Measurements from ENCODE around the gene ADAM8. TPM values are rescaled to one million over a fixed set of nuclear protein-coding genes. Genes with fewer than 3 reads are reported as not detected.

ADAM8 gene
- total RNA-seq, 1 donor from 2014 or later: 20.3 TPM

- no peak for ATAC-seq
- intact Hi-C loops (cut with DNase I): no loop called here
- Histone ChIP-seq H3K4me1 (peaks cover 20% of the 10 kb centered on the region), H3K9me3 (no peaks in the 10 kb centered on the region), H3K27me3 (peaks cover 68% of the 10 kb centered on the region), H3K36me3 (no peaks in the 10 kb centered on the region), H3K4me3 (no peak overlapping the region), H3K27ac (no peak overlapping the region)
- DNase-seq: no peak
- no peak for TF ChIP-seq CTCF (IDR thresholded peaks at IDR 0.05)
These were observed 38.2 kb downstream of the ADAM8 start for GRCh38 chr10:133238466-133238804.

- Histone ChIP-seq H3K4me3 (peak within 1 kb of the TSS; percentile 25), H3K4me1 (peaks cover 20% of the 10 kb centered on the region), H3K27me3 (peaks cover 73% of the 10 kb centered on the region), H3K9me3 (no peaks in the 10 kb centered on the region), H3K36me3 (no peaks in the 10 kb centered on the region), H3K27ac (no peak within 1 kb of the TSS)
- no peak for TF ChIP-seq CTCF (IDR thresholded peaks at IDR 0.05)
- ATAC-seq (no peak), DNase-seq (no peak)
- intact Hi-C loops (cut with DNase I): no loop called here
These were observed 38.8 kb downstream of the ADAM8 start, which contains the start of gene VENTX for GRCh38 chr10:133237588-133238465. Gene VENTX (plus strand): TSS chr10:133237855. CDS start chr10:133237915, 60 bp downstream.

GRCh38 chr10:133237241-133237587, 39.5 kb downstream of the ADAM8 start:
- Histone ChIP-seq H3K4me3 (no peak overlapping the region), H3K4me1 (peaks cover 20% of the 10 kb centered on the region), H3K27ac (no peak overlapping the region), H3K27me3 (peaks cover 79% of the 10 kb centered on the region), H3K36me3 (no peaks in the 10 kb centered on the region), H3K9me3 (no peaks in the 10 kb centered on the region)
- intact Hi-C loops (cut with DNase I): no loop called here
- peak; percentile 2 for ATAC-seq
- DNase-seq: no peak
- no peak for TF ChIP-seq CTCF (IDR thresholded peaks at IDR 0.05)

- TF ChIP-seq CTCF (IDR thresholded peaks at IDR 0.05): no peak
- peaks cover 20% of the 10 kb centered on the region for H3K4me1 ChIP-seq
- H3K27me3 ChIP-seq: peaks cover 80% of the 10 kb centered on the region
- peak overlapping the region; percentile 25 for H3K4me3 ChIP-seq
- ATAC-seq: peak; percentile 21
- peak overlapping the region; percentile 63 for H3K27ac ChIP-seq
- no peaks in the 10 kb centered on the region for H3K36me3 ChIP-seq
- H3K9me3 ChIP-seq: no peaks in the 10 kb centered on the region
- intact Hi-C loops (cut with DNase I): no loop called here
- no peak for DNase-seq
These were observed 40.0 kb downstream of the ADAM8 start for GRCh38 chr10:133236401-133237240.

GRCh38 chr10:133235932-133236331, 40.7 kb downstream of the ADAM8 start:
- Histone ChIP-seq H3K9me3 (no peaks in the 10 kb centered on the region), H3K4me1 (peaks cover 15% of the 10 kb centered on the region), H3K36me3 (no peaks in the 10 kb centered on the region), H3K27me3 (peaks cover 78% of the 10 kb centered on the region), H3K4me3 (peak overlapping the region; percentile 25), H3K27ac (peak overlapping the region; percentile 63)
- DNase-seq (no peak), ATAC-seq (peak; percentile 25)
- no peak for TF ChIP-seq CTCF (IDR thresholded peaks at IDR 0.05)
- intact Hi-C loops (cut with DNase I): no loop called here
